Upper lobe of left lung (tissue), 4 donors: ENCODE measurements around the gene LRP4.

Experiments used
- EP300 ChIP-seq, 4 donors: sonication (generic); formaldehyde crosslinking; IDR thresholded peaks; one replicate each; pipeline ENCODE4 v1.5.1; 2017; ENCODE audit warnings: antibody characterized with exemption in 4 of 4, control low read depth in 2 of 4
- POLR2A ChIP-seq, 4 donors: fragments of 450-650 bp; IDR thresholded peaks; one replicate each; pipeline ENCODE4 v1.5.1; 2016 to 2017; ENCODE audit warnings: antibody characterized with exemption in 4 of 4, mild to moderate bottlenecking in 2 of 4
- POLR2AphosphoS5 ChIP-seq, 2 donors: sonication (generic); formaldehyde crosslinking; IDR thresholded peaks; one replicate each; pipeline ENCODE4 v1.5.1; 2017; ENCODE audit warnings: antibody characterized with exemption in 2 of 2
- TF ChIP-seq, protein P1 (sequence below), 6 experiments: fragments of 450-650 bp in 4 of 6; fragments of 200-600 bp in 2 of 6; sonication (generic) in 2 of 6; IDR thresholded peaks; one replicate each; pipeline ENCODE4 v1.5.1; 2016 to 2019; ENCODE audit warnings: antibody characterized with exemption in 6 of 6

- no peak for TF ChIP-seq POLR2A (IDR thresholded peaks at IDR 0.05)
- TF ChIP-seq, protein P1, sequence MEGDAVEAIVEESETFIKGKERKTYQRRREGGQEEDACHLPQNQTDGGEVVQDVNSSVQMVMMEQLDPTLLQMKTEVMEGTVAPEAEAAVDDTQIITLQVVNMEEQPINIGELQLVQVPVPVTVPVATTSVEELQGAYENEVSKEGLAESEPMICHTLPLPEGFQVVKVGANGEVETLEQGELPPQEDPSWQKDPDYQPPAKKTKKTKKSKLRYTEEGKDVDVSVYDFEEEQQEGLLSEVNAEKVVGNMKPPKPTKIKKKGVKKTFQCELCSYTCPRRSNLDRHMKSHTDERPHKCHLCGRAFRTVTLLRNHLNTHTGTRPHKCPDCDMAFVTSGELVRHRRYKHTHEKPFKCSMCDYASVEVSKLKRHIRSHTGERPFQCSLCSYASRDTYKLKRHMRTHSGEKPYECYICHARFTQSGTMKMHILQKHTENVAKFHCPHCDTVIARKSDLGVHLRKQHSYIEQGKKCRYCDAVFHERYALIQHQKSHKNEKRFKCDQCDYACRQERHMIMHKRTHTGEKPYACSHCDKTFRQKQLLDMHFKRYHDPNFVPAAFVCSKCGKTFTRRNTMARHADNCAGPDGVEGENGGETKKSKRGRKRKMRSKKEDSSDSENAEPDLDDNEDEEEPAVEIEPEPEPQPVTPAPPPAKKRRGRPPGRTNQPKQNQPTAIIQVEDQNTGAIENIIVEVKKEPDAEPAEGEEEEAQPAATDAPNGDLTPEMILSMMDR (IDR thresholded peaks at IDR 0.05) = no peak
- TF ChIP-seq POLR2AphosphoS5 (IDR thresholded peaks at IDR 0.05) = no peak
- no peak for TF ChIP-seq EP300 (IDR thresholded peaks at IDR 0.05)
These were observed 601 bp upstream of the LRP4 start for GRCh38 chr11:46918788-46919513.
